Measurements from ENCODE around the gene NTF4. TPM values are rescaled to one million over a fixed set of nuclear protein-coding genes. Genes with fewer than 3 reads are reported as not detected.
"Not testable (repeated sequence)": the region's sequence is repeated elsewhere in the genome, so short reads cannot be mapped to it uniquely, and the experiment has no call there.

NTF4 gene
- total and polyA plus RNA-seq, 2 donors (not counting 1 experiment from before 2014, with no cell fraction given) = not detected

DNA sequence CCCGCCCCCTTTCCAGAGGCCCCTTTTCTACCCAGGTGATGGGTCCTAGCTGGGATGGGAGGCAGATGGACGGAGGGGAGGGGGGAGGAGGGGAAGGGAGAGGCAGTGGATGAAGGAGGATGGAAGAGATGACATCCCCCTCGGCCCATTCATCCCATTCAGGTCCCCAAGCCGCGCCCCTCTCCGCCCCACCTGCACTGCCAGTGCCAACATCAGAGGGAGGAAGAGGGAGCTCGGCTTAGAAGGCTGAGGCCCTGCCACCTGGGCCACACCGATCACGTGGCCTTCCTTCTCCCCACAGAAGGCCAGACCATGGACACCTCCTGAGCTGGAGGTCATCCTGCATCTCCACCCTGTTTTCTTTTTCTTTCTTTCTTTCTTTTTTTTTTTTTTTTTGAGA, 35.9 kb downstream of the NTF4 start:
- no CpG with 5 or more reads among the region's 9 CpGs for WGBS (ENCODE audit: insufficient coverage)
- H3K4me3 Mint-ChIP-seq; H3K9me3 Mint-ChIP-seq (ENCODE audit: insufficient read depth); H3K27ac ChIP-seq (ENCODE audit: low read length in 2 of 2); H3K4me1 Mint-ChIP-seq; H3K9me3 ChIP-seq (ENCODE audit: control extremely low read depth in 1 of 3, control insufficient read depth in 2 of 3, insufficient read depth in 1 of 3, low read length in 2 of 3); intact Hi-C loops (cut with micrococcal nuclease); H3K9ac ChIP-seq (ENCODE audit: low read length); H3K4me2 ChIP-seq (replicated peaks; ENCODE audit: low read depth, low read length, poor library complexity, severe bottlenecking); POLR2A ChIA-PET; H3K27me3 ChIP-seq (replicated peaks in 1 of 4; ENCODE audit: control extremely low read depth in 1 of 4, control insufficient read depth in 3 of 4, insufficient read depth in 4 of 4, low read length in 3 of 4); H3K27ac Mint-ChIP-seq; H3K4me3 ChIP-seq (ENCODE audit: control extremely low read depth in 1 of 5, extremely low read depth in 1 of 5, insufficient read depth in 1 of 5, low read depth in 2 of 5, low read length in 4 of 5); H3K27me3 Mint-ChIP-seq; H3K79me2 ChIP-seq (ENCODE audit: control insufficient read depth, insufficient read depth, low read length); H4K20me1 ChIP-seq (ENCODE audit: control insufficient read depth, insufficient read depth, low read length, poor library complexity, severe bottlenecking); DNase-seq; ATAC-seq (ENCODE audit: low read depth); H2AFZ ChIP-seq (ENCODE audit: insufficient read depth, low read depth, low read length, poor library complexity, severe bottlenecking); H3K4me1 ChIP-seq (ENCODE audit: control insufficient read depth in 2 of 2, insufficient read depth in 2 of 2, low read length in 2 of 2); H3K36me3 ChIP-seq (replicated peaks in 1 of 2; ENCODE audit: control extremely low read depth in 1 of 2, control insufficient read depth in 1 of 2, extremely low read depth in 1 of 2, insufficient read depth in 2 of 2, low read length in 1 of 2): not testable (repeated sequence)
- CTCF ChIA-PET = interaction anchor here (1.5 kb wide), 1 partner anchor 240 kb away, joined by 3 read pairs; no protein-coding TSS in a partner anchor

DNA sequence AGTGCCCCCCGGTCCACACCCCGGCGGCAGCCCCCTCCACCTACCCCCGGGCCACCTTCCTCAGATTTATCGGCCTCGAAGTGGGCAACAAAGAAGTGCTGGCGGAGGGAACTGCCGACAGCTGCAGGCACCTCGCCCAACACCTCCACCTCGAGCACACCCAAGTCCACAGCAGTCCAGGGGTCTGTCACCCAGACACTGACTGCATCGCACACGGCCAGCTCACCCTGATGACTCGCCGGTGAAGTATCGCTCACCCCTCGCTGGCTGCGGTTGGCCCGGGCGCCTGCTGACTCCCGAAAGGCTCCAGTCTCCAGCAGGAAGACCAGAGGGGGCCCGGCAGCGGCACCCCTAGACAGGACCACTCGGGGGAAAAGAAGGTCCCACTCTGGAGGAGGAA, 39.0 kb downstream of the NTF4 start:
- H3K4me1 Mint-ChIP-seq = peaks cover 10% of the 10 kb centered on the region
- H3K4me3 Mint-ChIP-seq; H2AFZ ChIP-seq (ENCODE audit: insufficient read depth, low read depth, low read length, poor library complexity, severe bottlenecking); H3K27ac ChIP-seq (ENCODE audit: low read length in 2 of 2); DNase-seq; H3K4me3 ChIP-seq (ENCODE audit: control extremely low read depth in 1 of 5, extremely low read depth in 1 of 5, insufficient read depth in 1 of 5, low read depth in 2 of 5, low read length in 4 of 5); intact Hi-C loops (cut with micrococcal nuclease); H3K4me2 ChIP-seq (replicated peaks; ENCODE audit: low read depth, low read length, poor library complexity, severe bottlenecking); H3K9ac ChIP-seq (ENCODE audit: low read length); CTCF ChIA-PET; ATAC-seq (ENCODE audit: low read depth); POLR2A ChIA-PET; H3K9me3 Mint-ChIP-seq (ENCODE audit: insufficient read depth); H3K27me3 ChIP-seq (replicated peaks in 1 of 4; ENCODE audit: control extremely low read depth in 1 of 4, control insufficient read depth in 3 of 4, insufficient read depth in 4 of 4, low read length in 3 of 4); H4K20me1 ChIP-seq (ENCODE audit: control insufficient read depth, insufficient read depth, low read length, poor library complexity, severe bottlenecking); H3K4me1 ChIP-seq (ENCODE audit: control insufficient read depth in 2 of 2, insufficient read depth in 2 of 2, low read length in 2 of 2); H3K9me3 ChIP-seq (ENCODE audit: control extremely low read depth in 1 of 3, control insufficient read depth in 2 of 3, insufficient read depth in 1 of 3, low read length in 2 of 3); H3K27ac Mint-ChIP-seq; H3K36me3 ChIP-seq (replicated peaks in 1 of 2; ENCODE audit: control extremely low read depth in 1 of 2, control insufficient read depth in 1 of 2, extremely low read depth in 1 of 2, insufficient read depth in 2 of 2, low read length in 1 of 2); H3K79me2 ChIP-seq (ENCODE audit: control insufficient read depth, insufficient read depth, low read length); H3K27me3 Mint-ChIP-seq: not testable (repeated sequence)
- 91% methylated on average over 19 of the region's 23 CpGs for WGBS (ENCODE audit: insufficient coverage)

DNA sequence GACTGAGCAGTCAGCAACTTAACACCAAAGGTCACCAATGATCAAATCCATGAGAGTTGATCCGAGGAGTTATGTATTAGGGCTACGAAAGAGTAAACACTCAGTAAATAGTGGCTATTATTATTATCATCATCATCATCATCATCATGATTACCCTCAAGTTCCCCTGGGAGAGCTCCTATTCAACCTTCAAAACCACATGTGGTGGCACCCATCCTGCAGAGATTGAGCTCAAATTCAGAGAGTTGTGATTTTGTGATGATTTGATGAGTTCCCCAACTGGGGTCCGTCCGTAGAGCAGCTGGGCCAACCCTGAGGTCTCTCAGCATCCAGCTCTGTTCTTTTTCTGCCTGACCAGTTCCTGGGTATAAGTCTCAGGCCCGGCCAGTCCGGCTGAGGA, 39.5 kb downstream of the NTF4 start:
- H3K4me2 ChIP-seq (replicated peaks; ENCODE audit: low read depth, low read length, poor library complexity, severe bottlenecking); POLR2A ChIA-PET; ATAC-seq (ENCODE audit: low read depth); H3K9me3 Mint-ChIP-seq (ENCODE audit: insufficient read depth); H2AFZ ChIP-seq (ENCODE audit: insufficient read depth, low read depth, low read length, poor library complexity, severe bottlenecking); H3K4me3 ChIP-seq (ENCODE audit: control extremely low read depth in 1 of 5, extremely low read depth in 1 of 5, insufficient read depth in 1 of 5, low read depth in 2 of 5, low read length in 4 of 5); H3K27ac Mint-ChIP-seq; H3K36me3 ChIP-seq (replicated peaks in 1 of 2; ENCODE audit: control extremely low read depth in 1 of 2, control insufficient read depth in 1 of 2, extremely low read depth in 1 of 2, insufficient read depth in 2 of 2, low read length in 1 of 2); intact Hi-C loops (cut with micrococcal nuclease); H3K27me3 ChIP-seq (replicated peaks in 1 of 4; ENCODE audit: control extremely low read depth in 1 of 4, control insufficient read depth in 3 of 4, insufficient read depth in 4 of 4, low read length in 3 of 4); DNase-seq; H3K27ac ChIP-seq (ENCODE audit: low read length in 2 of 2); H3K9ac ChIP-seq (ENCODE audit: low read length); CTCF ChIA-PET; H4K20me1 ChIP-seq (ENCODE audit: control insufficient read depth, insufficient read depth, low read length, poor library complexity, severe bottlenecking); H3K79me2 ChIP-seq (ENCODE audit: control insufficient read depth, insufficient read depth, low read length); H3K4me3 Mint-ChIP-seq; H3K9me3 ChIP-seq (ENCODE audit: control extremely low read depth in 1 of 3, control insufficient read depth in 2 of 3, insufficient read depth in 1 of 3, low read length in 2 of 3); H3K27me3 Mint-ChIP-seq: not testable (repeated sequence)
- peaks cover 15% of the 10 kb centered on the region for H3K4me1 Mint-ChIP-seq
- WGBS (ENCODE audit: insufficient coverage) = no CpG with 5 or more reads among the region's 6 CpGs
- peaks cover 10 to 13% of the 10 kb centered on the region in 2 donors for H3K4me1 ChIP-seq (ENCODE audit: control insufficient read depth in 2 of 2, insufficient read depth in 2 of 2, low read length in 2 of 2)

DNA sequence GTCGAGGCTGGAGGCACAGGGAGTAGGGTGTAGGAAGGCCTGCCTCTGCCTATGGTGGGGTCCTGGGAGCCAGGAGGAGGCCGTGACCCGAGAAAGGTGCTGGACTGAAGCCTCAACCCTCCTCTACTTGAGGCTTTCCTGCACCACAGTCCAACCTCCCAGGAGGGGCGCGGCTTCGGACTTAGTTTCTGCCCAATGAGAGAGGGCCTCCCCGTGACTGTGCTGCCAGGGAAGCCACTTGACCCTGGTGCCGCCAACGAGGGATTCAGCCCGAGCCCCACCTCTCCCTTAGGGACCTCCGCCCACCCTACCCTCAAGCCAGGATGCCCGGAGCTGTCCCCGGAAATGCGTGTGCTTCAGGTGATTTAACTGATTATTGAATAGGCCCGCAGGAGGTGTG, 40.4 kb downstream of the NTF4 start, which contains the start of gene CGB3:
TSS of gene CGB3 (minus strand) at position 101 of the 400 bp plus-strand sequence. CDS start 362 bp downstream, outside the sequence.
- H4K20me1 ChIP-seq (ENCODE audit: control insufficient read depth, insufficient read depth, low read length, poor library complexity, severe bottlenecking); H3K27ac ChIP-seq (ENCODE audit: low read length in 2 of 2); ATAC-seq (ENCODE audit: low read depth); H3K27me3 ChIP-seq (replicated peaks in 1 of 4; ENCODE audit: control extremely low read depth in 1 of 4, control insufficient read depth in 3 of 4, insufficient read depth in 4 of 4, low read length in 3 of 4); H2AFZ ChIP-seq (ENCODE audit: insufficient read depth, low read depth, low read length, poor library complexity, severe bottlenecking); H3K4me2 ChIP-seq (replicated peaks; ENCODE audit: low read depth, low read length, poor library complexity, severe bottlenecking); CTCF ChIA-PET; H3K9ac ChIP-seq (ENCODE audit: low read length); H3K79me2 ChIP-seq (ENCODE audit: control insufficient read depth, insufficient read depth, low read length); intact Hi-C loops (cut with micrococcal nuclease); H3K36me3 ChIP-seq (replicated peaks in 1 of 2; ENCODE audit: control extremely low read depth in 1 of 2, control insufficient read depth in 1 of 2, extremely low read depth in 1 of 2, insufficient read depth in 2 of 2, low read length in 1 of 2); H3K4me3 ChIP-seq (ENCODE audit: control extremely low read depth in 1 of 5, extremely low read depth in 1 of 5, insufficient read depth in 1 of 5, low read depth in 2 of 5, low read length in 4 of 5); POLR2A ChIA-PET; H3K9me3 ChIP-seq (ENCODE audit: control extremely low read depth in 1 of 3, control insufficient read depth in 2 of 3, insufficient read depth in 1 of 3, low read length in 2 of 3); H3K9me3 Mint-ChIP-seq (ENCODE audit: insufficient read depth); DNase-seq; H3K4me3 Mint-ChIP-seq; H3K27me3 Mint-ChIP-seq; H3K27ac Mint-ChIP-seq: not testable (repeated sequence)
- peaks cover 17 to 21% of the 10 kb centered on the region in 2 donors for H3K4me1 ChIP-seq (ENCODE audit: control insufficient read depth in 2 of 2, insufficient read depth in 2 of 2, low read length in 2 of 2)
- peaks cover 22% of the 10 kb centered on the region for H3K4me1 Mint-ChIP-seq
- WGBS (ENCODE audit: insufficient coverage) = no CpG with 5 or more reads among the region's 15 CpGs

Measured in B cell (primary cell).